ENCODE results near the gene ACTRT2.

The ACTRT2 gene

GRCh38 chr1:3019007-3019515 is 2.2 kb upstream of the ACTRT2 start:
- no peak for DNase-seq

GRCh38 chr1:3019516-3020051 is 1.7 kb upstream of the ACTRT2 start:
- DNase-seq, result no peak

GRCh38 chr1:3020263-3020909 is 881 bp upstream of the ACTRT2 start:
- DNase-seq, result no peak

- DNase-seq, result no peak
Observed at GRCh38 chr1:3021801-3022401, 634 bp downstream of the ACTRT2 start.

- DNase-seq, result no peak
Observed at GRCh38 chr1:3022511-3022973, 1.3 kb downstream of the ACTRT2 start.

GRCh38 chr1:3022976-3023375 is 1.7 kb downstream of the ACTRT2 start:
- no peak for DNase-seq

GRCh38 chr1:3024019-3024418 is 2.8 kb downstream of the ACTRT2 start:
- no peak for DNase-seq

GRCh38 chr1:3024588-3024987 is 3.3 kb downstream of the ACTRT2 start:
- no peak for DNase-seq

GRCh38 chr1:3026124-3026523 is 4.9 kb downstream of the ACTRT2 start:
- no peak for DNase-seq

- no peak for DNase-seq
Observed at GRCh38 chr1:3026581-3027391, 5.5 kb downstream of the ACTRT2 start.

- DNase-seq, result no peak
Observed at GRCh38 chr1:3027611-3028371, 6.5 kb downstream of the ACTRT2 start.

- DNase-seq, result no peak
Observed at GRCh38 chr1:3028531-3029282, 7.4 kb downstream of the ACTRT2 start.

- no peak for DNase-seq
Observed at GRCh38 chr1:3029481-3029961, 8.3 kb downstream of the ACTRT2 start.

- DNase-seq, result no peak
Observed at GRCh38 chr1:3029991-3030662, 8.9 kb downstream of the ACTRT2 start.

- DNase-seq, result no peak
Observed at GRCh38 chr1:3030663-3031381, 9.6 kb downstream of the ACTRT2 start.

- no peak for DNase-seq
Observed at GRCh38 chr1:3031401-3032221, 10.3 kb downstream of the ACTRT2 start.

- no peak for DNase-seq
Observed at GRCh38 chr1:3032371-3033039, 11.2 kb downstream of the ACTRT2 start.

- DNase-seq, result no peak
Observed at GRCh38 chr1:3033040-3033789, 11.9 kb downstream of the ACTRT2 start.
